GM18861 (cell line): ENCODE results near the gene BLOC1S4.
"Not testable (repeated sequence)": the region's sequence is repeated elsewhere in the genome, so short reads cannot be mapped to it uniquely, and the experiment has no call there.

Experiments used
- ATAC-seq: cut with Tn5 transposase; IDR thresholded peaks from one replicate; pipeline ENCODE4 v1.9.1; 2021; ENCODE audit not compliant: unreplicated experiment

BLOC1S4 gene

GRCh38 chr4:6716958-6717655, 1.1 kb downstream of the BLOC1S4 start:
- ATAC-seq = no peak

- no peak for ATAC-seq
Measured at GRCh38 chr4:6718932-6719610, 3.1 kb downstream of the BLOC1S4 start.

- ATAC-seq = no peak
Measured at GRCh38 chr4:6719611-6720179, 3.7 kb downstream of the BLOC1S4 start.

- ATAC-seq = no peak
Measured at GRCh38 chr4:6720202-6720699, 4.3 kb downstream of the BLOC1S4 start.

- no peak for ATAC-seq
Measured at GRCh38 chr4:6721121-6721520, 5.1 kb downstream of the BLOC1S4 start.

DNA sequence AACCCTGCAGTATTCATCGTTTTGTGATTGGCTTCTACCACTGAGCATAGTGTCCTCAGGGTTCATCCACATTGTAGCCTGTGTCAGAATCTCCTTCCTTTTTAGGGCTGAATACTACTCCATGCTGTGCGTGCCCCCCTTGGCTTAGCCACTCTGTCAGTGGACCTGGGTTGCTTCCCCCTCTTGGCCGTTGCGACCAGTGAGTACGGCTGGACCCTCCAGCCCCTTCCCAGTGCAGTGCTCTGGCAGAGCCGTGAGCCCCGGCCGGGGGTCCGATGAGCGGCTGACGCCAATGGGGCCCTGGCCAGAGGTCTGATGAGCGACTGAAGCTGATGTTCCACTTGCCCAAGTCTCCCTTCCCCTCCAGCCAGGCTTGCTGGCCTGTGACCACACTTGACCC, 6.9 kb downstream of the BLOC1S4 start:
- no peak for ATAC-seq

DNA sequence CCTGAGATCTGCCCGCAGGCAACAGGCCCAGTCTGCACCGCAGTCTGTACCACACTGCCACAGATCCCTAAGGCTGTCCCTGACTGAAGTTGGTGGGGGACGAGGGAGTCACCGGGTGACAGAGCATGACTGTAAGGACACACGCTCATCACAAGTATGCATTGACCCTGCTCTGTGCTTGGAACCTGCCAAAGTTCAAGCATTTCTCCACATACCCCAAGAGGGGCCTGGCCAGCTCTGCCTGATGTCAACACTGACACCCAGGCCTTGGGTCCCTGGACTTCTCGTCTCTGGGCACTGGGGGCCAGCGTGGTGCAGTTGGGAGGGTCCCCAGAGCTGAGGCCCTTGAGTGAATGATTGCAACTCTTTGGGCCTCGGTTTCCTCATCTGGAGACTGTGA, 7.9 kb downstream of the BLOC1S4 start:
- ATAC-seq = no peak

- no peak for ATAC-seq
Measured at GRCh38 chr4:6724421-6725111, 8.6 kb downstream of the BLOC1S4 start.

DNA sequence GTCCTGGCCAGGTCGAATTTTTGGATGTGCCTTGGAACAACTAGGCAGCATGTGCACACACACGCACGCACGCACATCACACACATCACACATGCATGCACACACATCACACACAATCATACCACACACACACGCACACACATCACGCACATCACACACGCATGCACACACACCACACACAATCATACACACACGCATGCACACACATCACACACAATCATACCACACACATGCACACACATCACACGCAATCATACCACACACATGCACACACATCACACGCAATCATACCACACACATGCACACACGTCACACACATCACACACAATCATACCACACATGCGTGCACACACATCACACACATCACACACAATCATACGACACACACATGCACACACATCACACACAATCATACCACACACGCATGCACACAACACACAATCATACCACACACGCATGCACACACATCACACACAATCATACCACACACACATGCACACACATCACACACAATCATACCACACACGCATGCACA, 9.5 kb downstream of the BLOC1S4 start:
- ATAC-seq = not testable (repeated sequence)

GRCh38 chr4:6727081-6727942, 11.3 kb downstream of the BLOC1S4 start:
- no peak for ATAC-seq

DNA sequence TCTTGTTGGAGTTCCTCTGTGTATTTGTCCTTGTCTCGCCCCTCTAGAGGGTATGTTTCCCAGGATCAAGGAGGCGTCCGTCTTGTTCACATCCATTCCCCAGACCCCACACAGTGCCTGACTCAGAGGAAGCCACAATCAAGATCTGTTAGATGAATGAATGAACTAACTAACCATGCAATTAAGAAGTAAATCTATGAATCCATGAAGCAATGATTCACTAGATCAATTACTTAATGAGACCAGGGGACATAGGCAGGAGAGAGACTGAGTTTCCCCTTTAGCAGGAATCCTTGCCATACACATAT, 11.9 kb downstream of the BLOC1S4 start:
- no peak for ATAC-seq

DNA sequence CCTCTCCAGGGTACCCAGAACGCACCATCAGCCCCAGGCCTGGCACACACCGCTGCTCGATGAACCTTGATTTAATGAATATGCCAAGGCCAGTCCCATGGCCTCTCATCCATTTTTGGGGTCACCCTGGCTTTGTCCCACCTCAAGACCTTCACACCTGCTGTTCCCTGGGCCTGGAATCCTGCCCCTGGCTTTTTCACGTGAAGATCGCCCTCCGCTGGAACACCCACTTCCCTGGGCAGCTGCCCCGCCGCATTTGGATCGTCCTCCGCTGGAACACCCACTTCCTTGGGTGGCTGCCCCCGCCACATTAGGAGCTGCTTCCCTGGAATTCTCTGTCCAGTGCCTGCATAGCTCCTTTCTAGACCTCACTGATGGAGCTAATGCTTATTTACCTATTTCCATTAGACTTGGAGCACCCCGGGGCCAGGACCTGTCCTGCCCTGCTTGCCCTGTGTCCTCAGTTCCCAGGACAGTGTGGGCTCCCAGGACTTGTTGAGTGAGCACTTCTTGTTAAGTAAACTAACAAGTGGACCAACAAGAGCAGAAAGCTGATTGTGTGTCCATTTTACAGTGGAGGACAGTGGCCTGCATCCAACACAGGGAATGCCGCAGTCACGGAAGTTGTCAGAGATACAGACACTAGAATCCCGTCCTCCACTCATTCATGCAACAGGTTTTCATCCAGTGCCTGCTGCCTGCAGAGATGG, 12.5 kb downstream of the BLOC1S4 start:
- no peak for ATAC-seq

DNA sequence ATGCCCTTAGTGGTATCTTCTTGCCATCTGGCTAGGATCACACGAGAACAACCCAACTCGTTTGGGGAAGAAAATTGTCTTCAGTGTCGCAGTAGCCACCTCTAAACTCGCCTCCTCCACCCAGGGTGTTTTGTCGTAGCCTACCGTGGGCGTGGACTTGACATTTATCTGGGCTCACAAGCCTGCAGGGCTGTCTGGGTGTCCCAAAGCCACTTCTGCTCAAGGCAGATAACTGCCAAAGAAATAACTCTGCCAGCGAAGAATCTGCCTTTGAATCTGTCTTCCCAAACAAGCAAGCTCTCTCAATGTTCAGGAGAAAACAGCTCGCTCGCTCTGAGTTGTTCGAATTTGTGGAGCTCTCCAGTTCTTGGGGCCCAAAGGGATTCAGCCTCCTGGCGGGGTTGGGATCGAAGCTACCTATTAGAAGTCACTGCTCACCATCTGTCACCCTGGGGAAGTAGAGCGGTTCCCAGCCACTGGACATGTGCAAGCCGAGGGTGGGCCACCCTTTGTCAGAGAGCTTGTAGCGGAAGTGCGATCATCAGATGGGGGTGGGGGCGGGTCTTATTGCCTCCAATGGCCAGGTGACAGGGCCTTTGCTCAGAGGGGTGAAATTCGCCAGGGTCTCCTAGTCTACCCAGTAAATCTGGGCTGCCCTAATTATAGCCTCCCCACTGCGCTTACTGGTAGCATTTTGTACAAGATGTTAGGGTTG, 14.8 kb downstream of the BLOC1S4 start:
- ATAC-seq = no peak

- ATAC-seq = no peak
Measured at GRCh38 chr4:6731318-6731675, 15.3 kb downstream of the BLOC1S4 start.

- no peak for ATAC-seq
Measured at GRCh38 chr4:6731780-6732179, 15.8 kb downstream of the BLOC1S4 start.

- ATAC-seq = no peak
Measured at GRCh38 chr4:6732441-6733357, 16.7 kb downstream of the BLOC1S4 start.

DNA sequence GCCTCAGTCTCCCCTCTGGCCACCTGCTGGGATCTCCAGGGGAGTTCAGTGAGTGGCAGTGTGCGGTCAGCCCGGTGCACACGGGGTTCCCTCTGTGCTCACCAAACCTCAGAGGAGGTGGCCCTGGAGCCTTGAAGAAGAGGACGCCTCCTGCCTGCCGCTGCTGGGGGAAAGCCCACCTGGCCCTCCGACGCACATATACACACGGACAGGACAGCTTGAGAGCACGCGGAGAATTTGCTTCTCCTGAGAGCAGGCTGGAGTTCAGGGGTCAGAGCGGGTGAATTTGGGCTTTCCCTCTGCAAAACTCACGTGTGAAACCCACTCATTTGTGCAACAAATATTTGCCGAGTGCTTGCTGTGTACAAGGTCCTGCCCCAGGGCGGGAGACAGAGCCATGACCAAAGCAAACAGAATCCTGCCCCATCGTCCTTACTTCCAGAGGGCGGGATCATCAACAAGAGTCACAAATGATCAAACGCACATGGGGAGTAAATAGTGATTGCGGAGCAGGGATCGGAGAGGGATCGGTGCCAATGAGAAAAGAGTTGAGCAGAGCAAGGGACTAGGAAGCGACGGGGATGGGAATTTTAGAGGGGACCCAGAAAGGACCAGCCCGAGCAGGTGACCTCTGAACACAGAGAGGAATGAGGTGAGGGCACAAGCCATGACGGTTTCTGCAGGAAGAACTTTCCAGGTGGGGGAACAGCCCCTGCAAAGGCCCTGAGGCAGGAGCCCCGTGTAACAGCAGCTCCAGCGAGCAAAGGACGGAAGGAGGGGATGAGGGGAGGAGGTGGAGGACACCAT, 17.6 kb downstream of the BLOC1S4 start:
- no peak for ATAC-seq
